DMS53 treated with DMSO at 0.1 percent for 48 hours (cell line): ENCODE measurements around the gene SGTA.
"Not testable (repeated sequence)": the region's sequence is repeated elsewhere in the genome, so short reads cannot be mapped to it uniquely, and the experiment has no call there.

Experiments used
- DNase-seq: peaks from one replicate; lab custom pipeline; 2025; ENCODE audit not compliant: unreplicated experiment; lab: John Stamatoyannopoulos, UW

The SGTA gene, protein sequence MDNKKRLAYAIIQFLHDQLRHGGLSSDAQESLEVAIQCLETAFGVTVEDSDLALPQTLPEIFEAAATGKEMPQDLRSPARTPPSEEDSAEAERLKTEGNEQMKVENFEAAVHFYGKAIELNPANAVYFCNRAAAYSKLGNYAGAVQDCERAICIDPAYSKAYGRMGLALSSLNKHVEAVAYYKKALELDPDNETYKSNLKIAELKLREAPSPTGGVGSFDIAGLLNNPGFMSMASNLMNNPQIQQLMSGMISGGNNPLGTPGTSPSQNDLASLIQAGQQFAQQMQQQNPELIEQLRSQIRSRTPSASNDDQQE

DNA sequence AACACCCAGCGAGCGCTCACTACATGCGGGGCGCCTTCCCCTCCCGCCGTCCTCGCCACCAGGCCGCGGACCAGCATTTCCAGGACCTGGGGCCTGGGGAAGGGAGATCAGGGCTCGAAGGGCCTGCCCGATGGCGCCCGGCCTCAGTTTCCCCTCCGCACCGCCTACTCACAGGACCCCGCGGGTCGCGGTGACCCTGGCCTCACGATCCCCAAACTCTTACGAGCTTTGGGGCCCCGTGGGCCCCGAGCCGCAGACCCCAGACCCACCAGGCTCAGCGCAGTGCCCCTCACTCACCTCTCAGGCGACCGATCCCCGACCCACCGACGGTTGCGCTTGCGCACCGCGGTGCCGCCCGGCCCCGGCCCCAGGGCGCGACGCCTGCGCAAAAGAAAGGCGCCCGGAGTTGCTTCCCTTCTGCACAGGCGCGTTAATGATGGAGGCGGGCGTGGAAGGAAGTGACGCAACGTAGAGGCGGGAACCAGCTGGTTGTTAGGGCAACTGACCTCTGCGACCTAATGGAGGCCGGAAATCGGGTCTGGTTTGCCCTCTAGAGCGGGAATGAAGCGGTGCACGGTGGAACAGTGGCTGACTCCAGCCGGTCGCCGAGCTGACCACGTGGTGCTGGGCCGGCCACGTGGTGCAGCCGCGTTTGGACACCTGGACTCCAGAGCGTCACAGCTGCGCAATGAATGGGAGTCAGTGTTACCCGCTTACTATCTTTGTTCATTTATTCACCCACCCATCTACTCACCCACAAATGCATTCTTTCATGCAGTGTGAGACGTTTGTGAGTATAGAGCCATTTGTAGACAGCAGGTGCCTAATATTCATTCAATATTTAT, at the start of gene SGTA:
SGTA (minus strand) TSS at position 338 of the 845 bp plus-strand sequence. CDS start 14,205 bp downstream, outside the sequence.
- peak; percentile 91 for DNase-seq

DNA sequence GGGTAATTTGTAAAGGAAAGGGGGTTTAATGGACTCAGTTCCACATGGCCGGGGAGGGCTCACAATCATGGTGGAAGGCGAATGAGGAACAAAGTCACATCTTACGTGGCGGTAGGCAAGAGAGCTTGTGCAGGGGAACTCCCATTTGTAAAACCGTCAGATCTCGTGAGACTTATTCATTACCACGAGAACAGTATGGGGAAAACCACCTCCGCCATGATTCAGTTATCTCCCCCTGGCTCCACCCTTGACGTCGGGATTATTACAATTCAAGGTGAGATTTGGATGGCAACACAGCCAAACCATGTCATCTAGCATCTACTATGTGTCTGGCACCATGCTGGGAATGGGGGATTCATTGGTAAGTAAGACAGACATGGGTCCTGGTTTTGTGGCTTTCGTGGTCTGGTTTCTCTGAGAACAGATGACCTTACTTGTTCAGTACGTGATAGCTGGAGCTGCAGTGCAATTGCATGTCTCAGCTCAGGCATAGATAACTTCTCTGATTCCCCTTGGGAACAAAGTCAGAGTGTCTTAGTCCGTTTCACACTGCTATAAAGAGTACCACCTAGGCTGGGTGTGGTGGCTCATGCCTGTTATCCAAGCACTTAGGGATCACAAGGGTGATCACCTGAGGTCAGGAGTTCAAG, 44.9 kb upstream of the SGTA start:
- no peak for DNase-seq

DNA sequence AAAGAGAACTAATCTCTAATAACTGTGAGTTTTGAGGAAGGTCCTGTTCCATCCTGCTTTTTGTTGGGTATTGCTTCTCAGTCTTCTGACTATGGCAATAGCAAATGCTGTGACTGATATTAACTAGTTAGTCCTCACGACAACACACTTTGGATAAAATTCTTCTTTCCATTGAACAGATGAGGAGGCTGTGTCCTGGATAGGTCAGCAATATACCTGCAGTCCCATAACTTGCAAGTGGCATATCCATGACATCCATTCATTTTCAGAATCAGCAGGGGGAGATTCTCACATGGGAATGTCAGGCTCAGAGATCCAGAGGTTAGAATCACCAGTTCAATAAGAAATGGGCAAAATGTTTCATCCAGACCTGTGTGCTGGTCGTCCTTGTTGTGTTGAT, 43.9 kb upstream of the SGTA start:
- DNase-seq: no peak

DNA sequence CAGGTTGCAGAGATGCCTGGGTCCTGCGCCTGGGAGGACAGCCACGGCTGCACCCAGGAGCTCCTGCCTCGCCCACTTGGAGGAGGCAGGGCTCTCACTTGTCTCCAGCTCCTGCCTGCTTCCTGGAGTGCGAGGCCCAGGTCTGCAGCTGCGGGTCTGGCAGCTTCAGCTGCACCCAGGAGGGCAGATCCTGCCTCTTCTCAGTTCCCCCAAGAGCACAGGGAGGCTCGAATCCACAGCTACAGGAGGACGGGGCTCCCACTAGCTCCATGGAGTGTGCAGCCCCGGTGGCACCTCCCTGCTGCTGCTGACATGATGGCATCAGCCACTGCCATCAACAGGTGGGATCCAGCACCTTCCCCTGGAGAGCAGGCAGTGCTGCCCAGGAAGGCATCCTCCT, 41.1 kb upstream of the SGTA start:
- no peak for DNase-seq

DNA sequence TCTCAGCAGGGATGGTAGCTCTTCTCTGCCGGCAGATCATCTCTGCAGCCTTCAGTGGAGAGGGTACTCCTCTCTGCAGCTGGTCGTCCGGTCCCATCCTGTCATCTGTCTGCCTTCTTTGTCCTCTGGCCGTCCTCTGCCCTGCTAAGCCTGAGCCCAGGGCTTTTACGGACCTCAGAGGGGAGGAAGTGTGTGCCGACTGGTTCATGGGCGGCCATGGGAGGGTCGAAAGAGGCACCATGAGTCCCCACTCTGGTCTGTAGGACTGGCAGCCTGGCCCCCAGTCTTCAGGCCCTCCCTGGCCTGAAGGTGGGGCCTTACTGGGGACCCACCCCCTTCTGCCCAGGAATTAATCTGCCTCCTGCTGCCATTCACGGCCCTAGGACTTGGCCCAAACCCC, 40.6 kb upstream of the SGTA start:
- no peak for DNase-seq

DNA sequence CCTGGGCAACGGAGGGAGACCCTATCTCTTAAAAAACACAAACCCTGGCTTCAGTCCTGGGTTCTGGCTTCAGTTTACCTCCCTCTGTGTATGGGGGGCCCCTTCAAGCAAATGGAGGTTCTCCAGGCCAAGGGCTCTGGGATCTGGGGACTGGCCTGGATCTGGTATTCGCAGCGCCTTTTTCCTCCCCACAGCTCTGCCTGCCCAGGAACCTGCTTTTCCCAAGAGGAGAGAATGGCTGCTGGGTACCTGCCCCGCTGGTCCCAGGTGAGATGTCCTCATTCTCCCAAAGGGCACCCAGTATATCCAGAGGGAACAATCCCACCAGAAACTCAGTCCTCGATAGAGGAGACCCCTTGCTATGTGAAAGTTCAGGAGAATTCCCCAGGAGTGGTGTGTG, 39.8 kb upstream of the SGTA start:
- no peak for DNase-seq

DNA sequence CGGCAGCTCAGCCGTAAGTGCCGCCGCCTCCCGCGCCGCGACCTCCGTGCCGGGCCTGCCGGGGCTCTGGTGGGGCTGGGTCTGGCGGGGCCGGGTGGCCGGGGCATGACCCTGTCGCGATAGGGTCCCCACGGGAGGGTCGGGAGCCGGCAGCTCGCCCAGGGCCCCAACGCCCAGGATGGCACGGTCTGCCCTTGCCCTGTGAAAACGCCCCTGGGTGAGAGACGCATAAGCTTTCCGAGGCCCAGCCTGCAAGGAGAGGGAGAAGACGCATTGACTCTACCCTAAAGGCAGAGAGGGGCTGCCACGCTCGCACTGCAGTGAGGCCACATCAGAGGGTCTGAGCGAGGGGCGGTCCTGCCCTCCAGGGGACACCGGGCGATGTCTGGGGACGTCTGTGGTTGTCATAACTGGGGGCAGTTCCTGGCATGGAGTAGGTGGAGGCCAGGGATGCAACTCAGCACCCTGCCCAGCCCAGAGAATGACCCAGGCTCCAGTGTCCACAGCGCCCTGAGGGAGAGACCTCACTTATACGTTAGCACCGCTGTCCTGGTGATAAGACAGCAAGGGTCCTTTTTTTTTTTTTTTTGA, 37.1 kb upstream of the SGTA start:
- DNase-seq: no peak

DNA sequence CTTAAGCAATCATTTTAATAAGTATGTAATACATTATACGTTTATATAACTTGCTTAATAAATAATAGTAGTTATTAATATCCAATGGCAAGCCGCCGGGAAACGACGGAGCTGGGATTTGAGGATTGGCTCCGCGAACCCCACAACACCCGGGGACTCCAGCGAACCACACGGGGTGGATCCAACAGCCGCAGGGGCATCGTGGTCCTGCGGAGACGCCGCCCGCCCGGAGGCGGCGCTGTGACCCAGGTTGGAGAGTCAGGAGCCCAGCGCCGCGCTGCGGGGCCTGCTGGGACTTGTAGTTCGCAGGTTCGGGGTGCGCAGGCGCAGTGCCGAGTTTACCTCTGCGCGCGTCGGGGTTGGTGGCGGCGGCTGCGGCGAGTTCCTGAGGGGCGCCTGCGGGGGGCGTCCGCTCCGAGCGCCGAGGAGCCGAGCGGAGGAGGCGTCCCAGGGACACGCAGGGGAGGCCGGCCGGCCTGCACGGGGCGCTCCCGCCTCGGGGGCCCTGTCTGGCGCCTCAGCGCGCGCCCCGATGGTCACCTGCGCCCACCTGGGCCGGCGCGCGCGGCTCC, 36.6 kb upstream of the SGTA start, which contains the start of gene ZNF554:
ZNF554 (plus strand) TSS at position 329 of the 572 bp plus-strand sequence; CDS start at position 533, 204 bp downstream.
- DNase-seq: peak; percentile 80

DNA sequence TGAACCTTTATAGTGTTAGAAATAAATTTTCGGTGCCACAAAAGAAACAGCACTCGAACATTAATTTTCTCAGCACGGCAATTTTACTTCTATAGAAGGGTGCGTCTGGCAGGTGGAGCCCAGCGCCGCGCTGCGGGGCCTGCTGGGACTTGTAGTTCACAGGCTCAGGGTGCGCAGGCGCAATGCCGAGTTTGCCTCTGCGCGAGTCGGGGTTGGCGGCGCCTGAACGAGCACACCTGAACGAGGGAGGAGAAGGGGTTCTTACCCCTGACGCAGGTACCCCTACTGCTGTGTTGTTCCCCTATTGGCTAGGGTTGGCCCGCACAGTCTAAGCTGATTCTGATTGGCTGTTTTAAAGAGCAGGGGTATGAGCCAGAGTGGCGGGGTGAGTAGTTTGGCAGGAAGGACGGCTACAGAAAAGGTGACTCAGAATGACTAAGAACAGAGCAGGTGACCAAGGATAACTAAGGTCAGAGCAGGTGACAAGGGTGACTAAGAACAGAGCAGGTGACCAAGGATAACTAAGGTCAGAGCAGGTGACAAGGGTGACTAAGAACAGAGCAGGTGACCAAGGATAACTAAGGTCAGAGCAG, 34.3 kb upstream of the SGTA start:
- not testable (repeated sequence) for DNase-seq

DNA sequence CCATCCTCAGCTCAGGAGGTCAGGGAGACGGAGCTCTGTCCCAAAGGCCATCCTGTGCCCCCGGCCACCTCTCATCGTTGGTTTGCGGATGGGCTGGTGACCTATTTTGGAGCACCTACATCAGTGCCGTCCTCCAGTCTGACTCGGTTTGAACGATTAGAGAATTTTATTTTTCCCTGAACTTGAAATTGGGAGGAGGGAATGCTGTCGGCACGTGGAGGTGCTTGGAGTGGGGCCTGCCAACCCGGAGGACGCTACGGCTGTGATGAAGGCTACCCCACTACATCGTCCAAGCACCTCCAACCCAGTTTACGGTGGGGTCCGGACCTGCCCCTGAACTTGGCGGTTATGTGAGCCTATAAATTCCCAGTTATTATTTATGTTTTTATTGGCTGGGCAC, 33.6 kb upstream of the SGTA start:
- DNase-seq: no peak

DNA sequence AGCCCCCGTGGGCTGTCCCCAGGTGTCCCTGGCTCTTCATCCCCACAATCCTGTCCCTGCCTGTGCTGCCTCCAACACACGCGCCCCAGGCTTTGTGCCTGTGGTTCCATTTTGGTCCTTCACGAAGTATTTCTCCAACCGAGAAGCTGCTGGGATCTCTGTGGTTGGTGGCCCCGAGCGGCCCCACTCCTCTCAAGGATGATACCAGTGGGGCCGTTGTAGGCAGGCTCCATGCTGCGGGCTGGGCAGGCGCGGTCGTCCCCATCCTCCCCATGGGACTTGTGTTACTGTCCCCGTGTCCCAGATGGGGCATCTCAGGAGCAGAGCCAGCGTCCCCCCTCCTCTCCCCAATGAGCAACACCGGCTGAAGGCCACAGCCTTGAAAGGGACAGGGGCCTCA, 32.9 kb upstream of the SGTA start:
- no peak for DNase-seq

DNA sequence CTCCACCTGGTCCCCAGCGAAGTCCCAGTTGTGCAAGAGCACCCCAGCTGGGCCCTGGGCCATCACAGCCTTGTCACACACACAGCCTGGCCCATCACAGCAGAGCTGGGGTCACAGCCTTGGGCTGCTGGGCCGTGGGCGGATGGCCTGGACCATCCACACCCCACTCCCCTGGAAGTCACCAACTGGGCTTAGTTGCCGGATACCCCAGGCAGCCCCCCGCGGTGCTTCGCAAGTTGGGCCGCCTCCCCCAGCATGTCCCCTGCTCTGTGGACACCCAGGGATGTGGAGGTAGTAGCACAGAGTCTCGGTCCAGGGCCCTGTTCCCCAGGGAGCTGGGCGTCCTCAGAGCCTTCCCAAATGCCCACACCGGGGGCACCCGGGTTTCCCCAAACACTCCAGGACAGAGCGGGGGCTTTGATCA, 32.1 kb upstream of the SGTA start:
- no peak for DNase-seq

DNA sequence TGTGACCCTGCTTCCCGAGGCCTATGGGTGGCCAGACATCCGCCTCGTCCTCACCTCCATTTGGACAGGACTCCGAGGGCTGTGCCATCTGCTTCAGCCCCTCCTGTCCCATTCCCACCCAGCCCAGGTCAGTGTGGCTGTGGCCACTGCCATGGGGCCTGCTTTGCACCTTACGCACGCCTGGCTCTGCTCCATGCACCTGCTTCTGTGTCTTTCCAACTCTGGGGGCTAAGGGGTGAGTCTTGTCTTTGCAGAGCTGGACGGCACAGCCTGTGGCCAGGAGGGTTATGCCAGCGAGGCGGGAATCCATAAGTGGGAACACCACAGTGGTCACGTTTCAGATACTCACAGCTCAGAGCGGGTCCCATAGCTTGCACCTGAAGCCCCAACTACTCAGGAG, 31.4 kb upstream of the SGTA start:
- no peak for DNase-seq

DNA sequence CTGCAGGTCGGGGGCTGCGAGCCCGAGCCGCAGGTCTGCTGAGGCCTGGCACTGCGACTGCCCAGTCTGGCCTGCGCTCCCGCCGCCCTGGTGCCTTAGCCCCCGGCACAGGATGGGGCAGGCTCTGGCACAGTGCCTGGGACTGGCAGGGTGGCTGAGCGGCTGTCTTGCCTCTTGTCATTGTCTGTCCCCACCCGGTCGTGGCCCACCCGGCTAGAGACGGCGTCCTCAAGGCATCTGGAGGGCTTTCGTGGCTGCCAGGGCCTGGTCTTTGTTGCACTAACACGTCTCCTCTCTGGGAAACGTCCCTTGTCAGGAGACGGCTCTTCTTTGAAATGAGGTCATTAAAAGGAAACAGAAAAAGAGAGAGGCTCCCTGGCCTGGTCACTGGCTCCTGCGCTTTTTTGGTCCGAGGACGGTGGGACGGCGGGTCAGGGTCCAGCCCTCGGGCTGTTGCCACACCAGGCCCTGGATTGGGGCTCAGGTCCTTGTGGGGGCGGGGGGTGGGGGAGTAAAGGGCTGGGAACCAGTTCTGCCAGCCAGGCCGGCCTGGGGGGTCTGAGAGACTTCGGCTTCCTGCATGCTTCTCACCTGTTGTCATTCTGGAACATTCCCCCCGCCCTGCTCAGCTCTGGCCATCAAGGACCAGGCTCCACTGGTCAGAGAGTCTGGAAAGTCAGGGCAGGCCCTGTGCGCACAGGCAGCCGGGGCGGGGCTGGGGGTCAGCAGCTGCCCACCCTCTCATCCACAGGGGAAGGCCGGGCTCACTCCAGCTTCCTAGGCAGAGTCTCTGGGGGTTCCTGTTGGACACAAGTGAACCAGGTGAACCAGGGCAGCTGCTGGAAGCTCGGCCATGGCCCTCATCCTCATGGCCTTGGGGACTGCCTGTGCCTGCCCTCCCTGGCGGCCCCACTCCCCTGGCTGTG, 30.4 kb upstream of the SGTA start:
- no peak for DNase-seq

DNA sequence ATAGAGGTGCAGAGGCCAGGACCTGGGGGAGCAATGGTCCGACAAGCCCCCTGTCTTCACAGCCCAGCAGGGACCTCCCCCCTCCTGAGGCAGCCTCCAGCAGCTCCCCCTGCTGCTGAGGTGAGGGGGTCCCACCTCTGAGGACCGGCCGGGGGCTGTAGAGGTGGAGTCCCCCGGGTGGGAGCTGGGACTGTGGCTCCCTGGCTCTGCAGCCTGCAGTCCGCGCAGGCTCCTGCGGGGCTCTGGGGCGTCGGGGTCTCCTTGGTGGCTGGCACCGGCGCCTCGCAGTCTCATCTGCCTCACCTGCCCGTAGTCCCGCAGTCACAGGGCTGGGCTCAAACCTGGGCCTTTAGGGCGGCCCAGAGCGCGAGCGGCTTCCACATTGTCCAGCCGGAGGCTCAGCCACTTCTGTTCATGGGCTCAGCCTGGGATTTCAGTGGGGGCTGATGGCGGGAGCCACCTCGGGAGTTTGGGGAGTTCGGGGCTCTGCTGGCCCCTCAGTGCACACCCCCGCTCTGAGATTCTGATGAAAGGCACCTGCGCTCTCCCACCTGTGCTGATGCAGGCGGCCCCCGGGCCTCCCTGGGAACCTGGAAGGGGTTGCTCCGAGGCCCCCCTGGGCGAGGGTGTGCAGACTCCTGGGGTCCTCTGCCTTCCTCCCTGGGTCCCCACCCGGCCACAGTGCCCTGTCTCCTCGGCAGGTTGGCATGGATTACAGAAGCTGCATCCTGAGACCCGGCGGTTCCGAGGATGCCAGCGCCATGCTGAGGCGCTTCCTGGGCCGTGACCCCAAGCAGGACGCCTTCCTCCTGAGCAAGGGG, 29.6 kb upstream of the SGTA start:
- no peak for DNase-seq

DNA sequence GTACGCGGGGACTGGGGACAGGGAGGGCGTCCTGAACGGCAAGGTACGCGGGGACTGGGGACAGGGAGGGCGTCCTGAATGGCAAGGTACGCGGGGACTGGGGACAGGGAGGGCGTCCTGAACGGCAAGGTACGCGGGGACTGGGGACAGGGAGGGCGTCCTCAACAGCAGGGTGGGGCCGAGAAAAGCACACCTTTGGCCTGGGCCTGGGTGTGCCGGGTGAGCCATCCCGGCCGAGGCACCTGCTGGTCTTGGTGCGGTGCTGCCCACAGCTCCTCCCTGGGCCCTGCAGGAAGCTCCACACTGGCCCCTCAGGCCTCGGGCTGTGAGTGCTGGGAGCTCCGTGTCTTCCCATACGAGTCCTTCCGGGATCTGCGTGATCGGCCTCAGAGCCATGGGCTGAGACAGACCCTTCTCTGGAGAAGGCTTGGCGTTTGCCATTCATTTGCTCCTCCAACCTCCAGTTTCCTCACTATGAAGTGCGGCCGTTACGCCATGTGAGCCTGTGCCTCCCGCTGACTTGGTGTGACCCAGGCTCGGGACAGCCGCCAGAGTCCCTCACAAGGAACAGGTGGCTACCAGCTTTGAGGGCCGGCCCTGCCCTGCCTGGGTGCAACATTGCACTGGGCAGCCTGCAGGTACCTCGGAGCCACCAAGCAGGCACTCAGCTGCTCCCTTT, 28.8 kb upstream of the SGTA start:
- no peak for DNase-seq

DNA sequence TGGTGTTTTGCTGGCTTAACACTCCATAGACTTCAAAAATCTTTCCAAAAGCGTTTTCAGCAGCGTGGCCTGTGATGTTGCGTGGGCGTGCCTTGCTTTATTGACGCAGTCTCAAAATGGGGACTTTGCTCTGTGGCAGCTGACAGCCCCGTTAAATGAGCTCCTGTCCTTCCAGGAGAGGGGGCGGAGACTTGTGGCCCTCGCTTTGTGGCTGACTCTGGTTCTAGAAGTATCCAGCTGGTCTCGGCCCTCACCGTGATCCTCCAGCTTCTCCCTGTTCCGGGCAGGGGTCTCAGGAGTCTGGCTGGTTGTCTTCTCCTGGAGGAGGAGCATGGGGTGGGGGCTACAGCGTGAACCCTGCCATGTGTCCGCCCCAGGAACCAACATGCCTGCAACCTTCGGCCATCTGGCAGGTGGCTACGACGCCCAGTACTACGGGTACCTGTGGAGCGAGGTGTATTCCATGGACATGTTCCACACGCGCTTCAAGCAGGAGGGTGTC, 28.2 kb upstream of the SGTA start:
- no peak for DNase-seq
